SK-N-SH treated with all-trans-retinoic acid at 6 μM for 48 hours (cell line): ENCODE measurements around the gene ANKS3.

Experiments used
- CREB5 ChIP-seq: fragments of 250-450 bp; sonication (Bioruptor Pico); IDR thresholded peaks from 2 replicates; pipeline ENCODE4 v1.5.1; 2020; ENCODE audit warnings: low read depth, mild to moderate bottlenecking, moderate library complexity
- GLIS3 ChIP-seq: fragments of 250-450 bp; sonication (Bioruptor Pico); IDR thresholded peaks from 2 replicates; pipeline ENCODE4 v1.5.0; 2020; ENCODE audit warnings: mild to moderate bottlenecking, moderate library complexity
- RARB ChIP-seq: fragments of 250-450 bp; sonication (Bioruptor Pico); IDR thresholded peaks from 2 replicates; pipeline ENCODE4 v1.8.0; 2021; ENCODE audit warnings: mild to moderate bottlenecking, moderate library complexity
- TCF4 ChIP-seq: fragments of 250-450 bp; sonication (Bioruptor Pico); IDR thresholded peaks from 2 replicates; pipeline ENCODE4 v1.8.0; 2021; ENCODE audit warnings: mild to moderate bottlenecking, moderate library complexity, borderline replicate concordance
- TSHZ2 ChIP-seq: fragments of 250-450 bp; sonication (Bioruptor Pico); IDR thresholded peaks from 2 replicates; pipeline ENCODE4 v1.5.0; 2020; ENCODE audit warnings: mild to moderate bottlenecking, moderate library complexity
- ZFP3 ChIP-seq: fragments of 250-450 bp; sonication (Bioruptor Pico); IDR thresholded peaks from 2 replicates; pipeline ENCODE4 v1.5.0; 2020; ENCODE audit warnings: mild to moderate bottlenecking, moderate library complexity

GRCh38 chr16:4714996-4715395 lies 19.1 kb downstream of the ANKS3 start:
- TF ChIP-seq RARB (CRISPR knock-in tag) (no peak), TCF4 (CRISPR knock-in tag) (no peak), TSHZ2 (CRISPR knock-in tag) (no peak), CREB5 (CRISPR knock-in tag) (no peak), GLIS3 (CRISPR knock-in tag) (no peak), ZFP3 (CRISPR knock-in tag) (no peak)
